HG02678 (cell line): ENCODE measurements around the gene CCNC.

Source experiments
- ATAC-seq: cut with Tn5 transposase; IDR thresholded peaks from one replicate; pipeline ENCODE4 v1.9.1; 2021; ENCODE audit warnings: mild to moderate bottlenecking, moderate library complexity; ENCODE audit not compliant: unreplicated experiment

Gene CCNC

GRCh38 chr6:99568103-99568933 is at the start of gene CCNC:
CCNC (minus strand) TSS chr6:99568660; CDS start chr6:99568527, 133 bp downstream.
- ATAC-seq = peak; percentile 98

GRCh38 chr6:99617131-99617530 is 48.7 kb upstream of the CCNC start:
- no peak for ATAC-seq

- peak; percentile 18 for ATAC-seq
Measured at GRCh38 chr6:99614430-99615186, 46.1 kb upstream of the CCNC start.

GRCh38 chr6:99613705-99614429 is 45.4 kb upstream of the CCNC start:
- peak; percentile 58 for ATAC-seq

- peak; percentile 58 for ATAC-seq
Measured at GRCh38 chr6:99613409-99613704, 44.9 kb upstream of the CCNC start.

- peak; percentile 11 for ATAC-seq
Measured at GRCh38 chr6:99612551-99613408, 44.3 kb upstream of the CCNC start.

GRCh38 chr6:99611148-99611547 is 42.7 kb upstream of the CCNC start:
- peak; percentile 51 for ATAC-seq

GRCh38 chr6:99609905-99610489 is 41.5 kb upstream of the CCNC start:
- no peak for ATAC-seq

- no peak for ATAC-seq
Measured at GRCh38 chr6:99608886-99609482, 40.5 kb upstream of the CCNC start.

GRCh38 chr6:99608059-99608885 is 39.8 kb upstream of the CCNC start:
- no peak for ATAC-seq

GRCh38 chr6:99607416-99608036 is 39.1 kb upstream of the CCNC start:
- no peak for ATAC-seq

GRCh38 chr6:99606656-99607415 is 38.4 kb upstream of the CCNC start, which contains the start of gene PRDM13:
PRDM13 (plus strand) TSS chr6:99606833; CDS start chr6:99607035, 202 bp downstream.
- ATAC-seq = no peak

GRCh38 chr6:99605911-99606655 is 37.6 kb upstream of the CCNC start:
- ATAC-seq = no peak

GRCh38 chr6:99605074-99605734 is 36.7 kb upstream of the CCNC start:
- ATAC-seq = no peak

GRCh38 chr6:99604166-99605073 is 36.0 kb upstream of the CCNC start:
- ATAC-seq = no peak
